HTR-8/SVneo (cell line): ENCODE results near the gene ACSL1.
"Not testable (repeated sequence)": the region's sequence is repeated elsewhere in the genome, so short reads cannot be mapped to it uniquely, and the experiment has no call there.

ENCODE experiments used
- DNase-seq: peaks from one replicate; pipeline ENCODE4 v3.0.0; 2011; ENCODE audit warnings: low spot score, mixed read lengths; ENCODE audit not compliant: insufficient read length
- FAIRE-seq: peaks from 2 replicates; lab custom pipeline; 2011; peaks lifted over from hg19 to GRCh38; lab: Jason Lieb, UNC

Gene ACSL1

DNA sequence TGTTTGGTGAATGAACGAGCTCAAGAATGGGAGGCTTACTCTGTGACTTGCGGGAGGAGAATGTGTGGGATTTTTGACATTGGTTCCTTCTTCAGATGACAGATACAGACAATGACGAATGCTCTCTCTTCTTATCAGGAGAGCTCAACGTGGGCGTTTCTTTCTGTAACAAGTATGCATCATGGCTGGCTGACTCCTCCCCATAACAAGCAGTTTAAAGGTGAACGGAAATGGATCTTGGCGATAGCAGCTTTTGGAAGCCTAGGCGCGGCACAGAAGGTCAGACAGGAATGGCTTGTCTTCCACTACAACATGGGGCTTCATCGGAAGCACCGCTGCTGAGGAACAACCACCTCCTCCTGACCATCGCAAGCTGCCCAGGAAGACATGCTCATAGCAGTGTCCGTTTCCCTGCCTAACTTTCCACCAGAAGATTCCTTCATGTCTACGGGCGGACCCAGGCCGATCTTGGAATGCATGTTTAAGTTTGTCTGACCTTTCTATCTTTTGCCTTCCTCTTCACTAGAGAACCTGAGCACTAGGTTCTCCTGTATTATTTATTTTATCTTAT lies 18.3 kb upstream of the ACSL1 start:
- DNase-seq, result no peak
- FAIRE-seq, result peak; percentile 40

DNA sequence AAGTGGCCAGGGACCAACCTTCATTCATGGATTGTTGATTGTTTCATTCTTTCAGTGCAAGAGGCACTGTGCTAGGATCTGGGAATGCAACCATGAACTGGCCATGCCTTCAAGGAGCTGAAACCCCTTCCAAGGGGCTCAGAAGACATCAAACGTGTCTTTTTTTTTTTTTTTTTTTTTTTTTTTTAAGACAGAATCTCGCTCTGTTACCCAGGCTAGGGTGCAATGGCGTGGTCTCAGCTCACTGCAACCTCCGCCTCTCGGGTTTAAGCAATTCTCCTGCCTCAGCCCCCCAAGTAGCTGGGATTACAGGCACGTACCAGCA lies 13.3 kb upstream of the ACSL1 start:
- FAIRE-seq, DNase-seq: not testable (repeated sequence)

DNA sequence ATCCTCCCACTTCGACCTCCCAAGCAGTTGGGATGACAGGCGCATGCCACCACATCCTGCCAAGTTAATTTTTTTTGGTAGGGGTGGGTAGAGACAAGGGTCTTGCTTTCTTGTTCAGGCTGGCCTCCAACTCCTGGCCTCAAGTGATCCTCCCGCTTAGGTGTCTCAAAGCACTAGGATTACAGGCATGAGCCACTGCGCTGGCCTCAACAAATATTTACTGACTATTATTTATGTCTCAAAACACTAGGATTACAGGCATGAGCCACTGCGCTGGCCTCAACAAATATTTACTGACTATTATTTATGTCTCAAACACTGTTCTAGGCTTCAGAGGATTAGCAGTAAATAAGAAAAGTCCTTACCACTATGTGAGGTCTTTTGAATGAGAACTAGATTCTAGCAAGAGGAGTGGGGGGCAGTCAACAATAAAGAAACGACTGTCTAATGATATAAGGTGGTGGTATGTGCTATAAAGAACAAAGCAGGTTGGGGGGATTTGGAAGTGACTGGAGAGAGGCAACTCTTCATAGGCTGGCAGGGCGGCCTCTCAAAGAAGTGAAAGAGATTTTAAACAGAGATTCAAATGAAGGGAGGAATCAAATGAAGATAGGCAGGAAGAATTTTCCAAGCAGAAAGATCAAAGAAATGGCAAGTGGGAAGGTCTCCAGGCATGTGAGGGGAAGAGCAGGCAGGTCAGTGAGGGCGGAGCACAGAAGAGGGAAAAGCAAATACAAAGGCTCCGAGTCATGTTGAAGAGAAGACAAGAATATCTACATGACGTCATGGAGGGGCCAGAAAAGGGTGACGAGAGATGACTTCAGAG lies 12.7 kb upstream of the ACSL1 start:
- no peak for FAIRE-seq
- DNase-seq, result no peak

DNA sequence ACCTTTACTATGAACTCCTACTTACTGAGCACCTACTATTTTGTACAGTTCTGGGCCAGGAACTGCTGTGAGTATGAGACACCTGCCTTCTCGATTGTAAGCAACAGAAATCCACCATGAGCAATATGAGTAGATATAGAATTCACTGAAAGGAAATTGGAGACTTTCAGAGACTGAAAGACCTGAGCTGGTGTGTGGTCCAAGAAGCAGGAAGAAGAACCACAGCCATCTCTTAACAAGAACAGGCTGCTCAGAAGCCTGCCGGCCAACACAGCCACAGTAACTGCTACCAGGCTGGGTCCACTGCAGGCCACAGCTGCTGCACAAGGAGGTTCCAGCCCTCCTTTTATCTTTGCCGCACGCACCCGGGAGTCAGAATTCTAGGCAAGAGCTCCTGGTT lies 10.8 kb upstream of the ACSL1 start:
- DNase-seq (no peak), FAIRE-seq (no peak)

DNA sequence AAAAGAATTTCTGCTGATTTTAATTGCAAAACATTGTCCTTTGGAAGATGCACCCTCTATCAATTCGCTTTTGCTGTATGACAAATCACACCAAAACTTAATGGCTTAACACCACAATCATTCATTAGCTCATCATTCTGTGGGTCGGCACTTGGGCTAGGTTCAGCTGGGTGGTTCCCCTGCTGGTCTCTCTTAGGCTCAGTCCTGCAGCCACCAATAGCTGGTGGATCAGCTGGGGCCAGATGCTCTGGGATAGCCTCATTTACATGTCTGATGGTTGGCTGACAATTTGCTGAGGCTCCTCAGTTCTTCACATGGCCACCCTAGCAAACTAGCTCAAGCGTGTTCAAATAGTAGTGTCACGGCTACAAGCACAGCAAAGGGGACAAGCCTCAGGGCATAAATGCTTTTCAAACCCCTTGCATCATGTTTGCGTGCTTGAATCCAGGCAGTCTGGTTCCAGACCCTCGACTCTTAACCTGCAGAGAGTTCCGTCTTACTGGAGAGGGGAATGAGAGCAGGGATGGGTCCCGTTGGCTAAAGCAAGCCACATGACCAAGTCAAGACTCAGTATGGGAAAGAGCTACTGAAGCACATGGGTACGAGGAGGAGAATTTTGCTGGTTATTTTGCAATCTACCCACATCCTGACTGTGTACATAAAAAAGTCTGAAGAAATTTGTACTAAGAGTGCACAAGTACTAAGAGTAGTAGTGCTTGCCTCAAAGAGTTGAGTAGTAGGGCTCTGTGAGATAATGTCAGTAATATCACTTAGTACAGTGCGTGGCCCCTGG lies 7.5 kb upstream of the ACSL1 start:
- no peak for DNase-seq
- FAIRE-seq, result peak; percentile 9

DNA sequence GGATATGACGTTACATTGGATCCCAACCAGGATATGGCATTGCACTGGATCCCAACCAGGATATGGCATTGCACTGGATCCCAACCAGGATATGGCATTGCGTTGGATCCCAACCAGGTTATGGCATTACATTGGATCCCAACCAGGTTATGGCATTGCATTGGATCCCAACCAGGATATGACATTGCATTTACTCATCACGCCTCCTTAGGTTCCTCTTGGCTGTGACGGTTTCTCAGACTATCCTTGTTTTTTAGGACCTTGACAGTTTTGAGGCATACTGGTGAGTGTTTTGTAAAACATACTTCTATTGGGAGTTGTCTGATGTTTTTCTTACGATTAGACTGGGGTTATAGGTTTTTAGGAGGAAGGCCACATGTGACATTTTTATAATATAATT lies 5.4 kb upstream of the ACSL1 start:
- no peak for DNase-seq
- peak; percentile 80 for FAIRE-seq

DNA sequence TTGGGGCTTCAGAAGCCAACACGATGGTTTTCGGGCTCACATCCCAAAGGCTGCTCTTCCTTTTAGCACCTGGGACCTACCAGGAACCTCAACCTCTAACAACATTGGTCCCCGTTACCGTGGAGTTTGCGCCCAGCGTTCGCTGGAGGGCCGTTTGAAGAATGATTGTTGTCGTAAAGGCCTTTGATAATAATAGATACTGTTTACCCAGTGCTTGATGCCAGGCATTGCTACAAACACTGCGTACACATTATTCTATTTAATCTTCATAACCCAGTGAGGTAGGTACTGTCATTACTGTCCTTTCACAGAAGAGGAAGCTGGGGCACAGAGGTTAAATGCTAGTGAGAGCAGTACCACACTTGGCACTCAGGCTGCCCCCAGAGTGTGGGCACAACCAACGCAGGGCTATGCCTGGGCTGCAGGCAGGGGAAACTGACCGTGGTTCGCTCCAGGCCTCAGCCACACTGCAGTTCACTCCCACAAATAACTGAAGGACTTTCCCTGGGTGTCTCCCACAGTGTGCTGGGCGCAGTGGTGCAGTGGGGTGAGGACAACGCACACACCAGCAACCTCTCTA lies 1.0 kb upstream of the ACSL1 start:
- no peak for DNase-seq
- peak; percentile 23 for FAIRE-seq

DNA sequence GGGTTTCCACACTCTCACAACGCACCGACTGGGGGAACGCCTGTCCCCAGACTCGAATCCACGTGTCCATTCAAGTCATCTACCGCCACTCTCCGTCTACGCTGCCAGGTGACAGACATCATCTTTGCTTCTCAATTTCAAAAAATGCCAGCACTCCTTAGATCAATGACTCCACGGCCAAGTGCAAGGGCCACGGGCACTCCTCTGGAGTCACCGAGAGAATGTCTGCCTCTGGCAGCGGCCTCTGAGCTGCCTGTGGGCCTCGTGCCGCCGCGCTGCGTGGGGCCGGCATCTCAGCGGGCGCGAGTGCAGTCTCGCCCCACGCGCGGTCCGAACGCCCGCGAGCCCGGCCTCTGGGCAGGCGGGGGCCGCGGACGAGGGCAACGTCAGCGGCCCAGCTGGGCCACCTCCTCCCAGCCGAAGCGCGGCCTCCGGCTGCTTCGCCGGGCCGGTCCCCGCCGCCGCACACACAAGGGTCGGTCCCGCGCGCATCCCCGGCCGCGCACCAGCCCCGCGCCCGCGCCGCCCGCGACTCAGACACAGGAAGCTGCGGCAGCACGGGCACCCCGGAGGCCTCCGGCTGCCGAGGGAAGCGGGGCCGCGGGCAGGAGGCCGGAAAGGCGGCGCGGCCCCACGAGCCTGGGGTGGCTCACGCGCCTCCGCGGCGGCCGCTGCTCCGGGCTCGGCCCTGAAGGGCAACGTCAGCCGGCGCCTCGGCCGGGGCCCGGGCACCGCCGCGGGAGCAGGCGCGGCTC lies 450 bp downstream of the ACSL1 start:
- FAIRE-seq, result peak; percentile 69
- DNase-seq, result peak; percentile 29

DNA sequence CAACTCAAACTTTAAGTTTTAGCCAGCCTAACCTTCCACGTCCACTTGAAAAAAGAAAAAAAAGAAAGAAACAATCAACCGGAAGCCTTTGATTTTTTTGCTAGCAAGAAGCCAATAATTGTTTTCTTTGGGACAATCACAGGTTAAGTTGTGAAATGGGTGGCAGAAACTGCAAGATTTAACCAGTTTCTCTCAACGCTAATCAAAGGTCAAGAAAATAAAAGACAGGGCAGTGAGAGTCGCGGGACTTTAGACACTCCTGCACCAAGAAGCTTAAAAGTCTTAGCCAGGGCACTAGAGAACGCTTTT lies 1.0 kb downstream of the ACSL1 start:
- FAIRE-seq (no peak), DNase-seq (no peak)

DNA sequence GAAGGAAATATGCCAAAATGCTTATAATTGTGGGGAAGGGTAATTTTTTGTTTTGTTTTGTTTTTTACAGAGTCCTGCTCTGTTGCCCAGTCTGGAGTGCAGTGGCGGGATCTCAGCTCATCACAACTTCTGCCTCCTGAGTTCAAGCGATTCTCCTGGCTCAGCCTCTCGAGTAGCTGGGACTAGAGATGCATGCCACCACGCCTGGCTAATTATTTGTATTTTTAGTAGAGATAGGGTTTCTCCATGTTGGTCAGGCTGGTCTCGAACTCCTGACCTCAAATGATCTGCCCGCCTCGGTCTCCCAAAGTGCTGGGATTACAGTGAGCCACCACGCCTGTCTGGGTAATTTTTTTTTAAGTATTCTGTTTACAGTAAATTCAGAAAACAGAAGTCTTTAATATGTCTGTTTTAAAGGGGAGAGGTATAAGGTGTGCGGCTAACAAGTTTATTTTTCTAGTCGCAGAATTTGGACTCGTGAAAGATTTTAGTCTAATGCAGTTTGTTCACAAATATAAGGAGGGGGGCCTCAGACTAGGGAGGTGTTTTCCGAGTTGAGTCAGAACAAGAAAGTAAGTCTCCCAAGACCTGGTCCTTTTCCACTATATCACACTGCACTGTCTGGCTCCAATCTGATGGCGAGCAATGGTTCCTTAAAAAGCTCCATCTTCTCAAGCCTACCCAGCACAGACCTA lies 1.5 kb downstream of the ACSL1 start:
- DNase-seq, result no peak
- FAIRE-seq, result no peak

DNA sequence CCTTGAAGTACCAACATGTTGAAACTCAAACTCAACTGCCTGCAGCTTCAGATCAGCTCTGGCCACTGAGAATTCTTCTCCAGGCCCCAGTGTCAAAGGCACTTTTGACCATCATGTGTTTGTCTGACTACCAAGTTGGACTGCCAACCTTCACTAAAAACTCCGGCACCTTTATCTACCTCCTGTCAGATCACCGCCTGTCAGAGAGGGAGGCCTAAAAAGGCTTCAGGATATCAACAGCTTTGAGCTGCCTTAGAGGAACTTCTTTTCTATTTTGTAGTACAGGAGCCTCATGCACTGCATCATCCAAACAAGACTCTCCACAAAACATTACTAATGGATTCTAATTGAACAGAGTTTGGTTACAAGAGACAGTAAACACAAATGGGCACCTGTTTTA lies 2.8 kb downstream of the ACSL1 start:
- DNase-seq (no peak), FAIRE-seq (no peak)

DNA sequence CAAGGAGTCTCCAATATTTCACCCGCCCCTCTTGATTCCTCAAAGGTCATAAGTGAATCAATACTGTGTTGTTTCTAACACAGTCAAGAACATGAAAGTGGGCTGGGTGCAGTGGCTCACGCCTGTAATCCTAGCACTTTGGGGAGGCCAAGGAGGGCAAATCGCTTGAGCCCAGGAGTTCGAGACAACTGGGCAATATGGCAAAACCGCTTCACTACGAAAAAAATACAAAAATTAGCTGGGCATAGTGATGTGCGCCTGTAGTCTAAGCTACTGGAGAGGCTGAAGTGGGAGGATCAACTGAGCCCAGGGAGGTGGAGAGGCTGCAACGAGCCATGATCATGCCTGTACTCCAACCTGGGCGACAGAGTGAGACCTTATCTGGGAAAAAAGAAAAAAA lies 3.4 kb downstream of the ACSL1 start:
- FAIRE-seq, result no peak
- DNase-seq, result no peak

DNA sequence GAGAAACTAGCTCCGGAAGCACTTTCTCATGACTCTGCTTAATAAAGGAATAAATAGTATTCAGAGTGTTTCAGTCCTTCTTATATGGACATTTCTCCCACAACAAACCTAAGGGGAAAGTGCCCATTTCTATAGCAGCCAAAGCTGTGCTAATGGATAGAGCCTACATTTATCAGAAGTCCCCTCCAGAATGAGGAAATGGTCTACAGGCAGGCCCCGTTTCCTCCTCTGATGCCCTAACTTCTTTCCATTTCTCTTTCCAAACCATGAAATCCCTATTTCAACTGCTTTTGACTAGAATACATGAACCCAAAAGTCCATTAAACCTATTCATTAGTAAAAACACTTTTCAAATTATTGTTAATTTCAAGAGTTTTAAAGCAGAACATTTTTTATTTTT lies 4.5 kb downstream of the ACSL1 start:
- DNase-seq (no peak), FAIRE-seq (no peak)

DNA sequence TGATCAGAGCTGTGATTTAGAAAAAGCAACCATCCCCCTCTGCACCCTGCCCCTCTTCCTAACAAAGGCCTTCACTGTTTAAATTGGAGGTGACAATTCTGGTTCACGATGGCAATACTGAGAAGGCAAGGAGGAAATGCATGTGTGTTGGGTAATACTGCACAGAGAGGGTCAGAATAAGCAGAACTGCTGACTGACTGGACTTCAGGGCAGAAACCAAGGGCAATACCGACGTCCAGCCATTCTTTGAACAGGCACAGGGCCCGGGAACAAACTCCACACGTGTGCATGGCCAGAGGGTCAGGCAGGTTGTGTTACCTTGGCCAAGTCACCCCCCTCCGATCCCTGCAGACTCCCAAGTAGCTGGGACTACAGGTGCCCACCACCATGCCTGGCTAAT lies 6.0 kb downstream of the ACSL1 start:
- FAIRE-seq (no peak), DNase-seq (no peak)

DNA sequence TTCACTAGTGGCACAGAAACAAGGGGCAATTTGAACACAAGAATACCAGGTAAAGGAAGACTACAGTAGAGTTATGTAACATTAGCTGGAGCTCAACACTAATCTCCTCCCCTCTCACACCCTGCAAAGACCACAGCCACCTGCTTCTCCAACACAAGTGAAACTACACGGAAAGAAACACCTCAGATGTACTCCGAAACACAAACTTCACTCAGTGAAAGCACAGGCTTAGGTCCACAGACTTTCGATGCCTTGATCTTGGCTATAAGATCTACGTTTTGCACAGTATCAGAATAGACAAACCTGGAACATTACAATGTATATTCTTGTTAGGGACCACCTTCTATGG lies 7.6 kb downstream of the ACSL1 start:
- DNase-seq (no peak), FAIRE-seq (peak; percentile 48)

DNA sequence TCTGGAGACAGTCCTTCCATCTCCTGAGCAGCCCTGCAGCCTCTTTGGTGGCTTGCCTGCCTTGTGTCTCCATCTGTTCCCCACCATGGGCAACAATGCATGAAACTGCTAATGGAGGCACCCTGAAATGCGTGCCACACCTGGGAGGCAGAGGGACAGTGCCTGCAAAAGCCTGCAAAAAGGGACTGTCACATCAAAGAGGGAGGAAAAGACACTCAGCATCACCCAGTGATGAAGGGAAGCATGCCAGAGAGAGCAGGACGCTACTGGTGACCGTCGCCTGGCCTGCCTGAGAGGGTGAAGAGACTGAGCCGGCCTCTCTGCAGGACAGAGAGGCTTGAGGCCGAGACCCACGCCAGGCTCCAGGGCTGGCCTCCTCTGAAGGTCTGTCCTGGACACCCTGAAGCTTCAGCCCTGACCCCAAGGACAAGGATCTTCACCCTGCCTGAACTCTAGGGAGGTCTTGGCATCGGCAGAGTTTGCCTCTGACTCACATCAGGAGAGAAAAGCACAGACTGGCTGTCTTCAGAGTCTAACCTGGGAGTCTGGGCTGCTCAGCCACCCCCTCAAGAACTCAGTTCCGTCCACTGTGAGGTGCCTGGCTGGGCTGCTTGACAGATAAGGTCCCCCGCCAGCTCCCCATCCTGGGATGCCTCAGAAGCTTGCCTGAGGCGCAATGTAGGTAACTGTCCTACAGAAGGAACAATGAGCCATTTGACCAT lies 8.1 kb downstream of the ACSL1 start:
- DNase-seq (no peak), FAIRE-seq (peak; percentile 60)

DNA sequence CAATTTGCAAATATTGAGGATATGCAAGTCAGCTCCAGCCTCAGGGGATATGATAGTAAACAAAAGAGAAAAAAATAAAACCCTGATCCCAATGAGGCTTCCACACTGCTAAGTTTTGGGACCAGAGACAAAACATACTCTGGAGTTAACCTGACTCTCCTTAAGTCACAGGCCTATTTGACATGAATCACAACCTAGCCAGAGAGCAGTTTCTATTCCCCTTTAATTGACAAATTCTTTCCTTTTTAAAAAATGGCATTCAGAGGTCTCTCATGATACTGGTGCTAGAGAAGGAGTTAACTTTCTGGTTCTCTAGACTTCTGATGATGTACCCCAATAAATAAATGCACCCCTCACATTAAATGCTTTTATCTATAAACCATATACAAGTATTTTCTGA lies 8.8 kb downstream of the ACSL1 start:
- DNase-seq (no peak), FAIRE-seq (no peak)

DNA sequence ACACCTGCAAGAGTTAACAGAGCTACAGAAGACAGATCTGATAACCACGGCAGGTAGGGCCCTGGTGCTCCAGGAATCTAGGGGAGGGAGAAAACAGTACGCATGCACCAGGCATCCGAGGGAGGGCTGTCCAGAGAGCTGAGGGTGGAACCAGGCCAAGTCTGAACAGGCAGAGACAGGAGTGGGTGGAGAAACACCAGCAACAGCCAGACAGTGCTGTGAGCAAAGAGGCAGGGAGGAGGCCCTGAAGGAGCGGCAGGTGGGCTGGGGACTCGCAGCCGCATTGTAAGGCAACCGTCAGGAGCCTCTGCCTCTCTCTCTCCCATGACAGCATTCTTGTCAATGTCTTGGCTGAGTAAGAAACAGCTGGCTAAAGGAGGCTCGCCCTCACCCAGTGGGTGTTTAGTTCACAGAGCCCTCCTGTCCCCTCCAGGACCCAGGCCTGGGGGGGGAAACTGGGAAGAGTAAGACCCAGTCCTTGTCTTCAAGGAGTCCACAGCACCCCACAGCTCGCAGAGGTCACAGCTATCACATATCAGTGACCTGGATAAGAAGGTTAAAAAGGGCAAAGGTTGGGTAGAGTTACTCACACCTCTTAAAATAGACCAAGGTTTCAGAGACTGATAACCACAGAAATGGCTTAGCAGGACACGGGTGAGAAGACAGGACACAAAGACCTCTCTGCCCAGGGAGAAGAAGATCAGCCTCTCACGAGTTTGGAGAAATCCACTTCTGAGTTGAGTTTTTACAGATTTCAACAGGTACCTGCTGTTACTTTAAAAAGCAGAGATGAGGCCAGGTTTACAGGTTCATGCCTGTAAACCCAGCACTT lies 10.5 kb downstream of the ACSL1 start:
- DNase-seq (peak; percentile 67), FAIRE-seq (peak; percentile 46)

DNA sequence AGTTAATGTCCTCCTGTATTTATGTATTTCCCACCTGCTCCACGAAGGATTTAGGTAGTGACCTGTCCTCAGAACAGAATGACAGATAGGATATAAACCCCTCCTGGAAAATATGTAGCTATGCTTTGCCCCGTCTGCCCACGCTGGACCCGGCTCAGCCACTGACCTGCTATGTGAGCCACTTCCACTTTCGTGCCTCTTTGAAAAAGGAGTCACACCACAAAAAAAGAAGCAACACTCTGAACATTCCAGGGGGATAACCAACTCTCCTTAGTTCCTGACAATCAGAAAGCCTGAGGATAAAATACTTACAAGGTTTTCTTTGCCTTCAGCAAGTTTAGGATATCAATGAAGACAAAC lies 11.1 kb downstream of the ACSL1 start:
- FAIRE-seq (peak; percentile 40), DNase-seq (peak; percentile 21)
